Measurements from ENCODE around the gene AIFM3. TPM values are rescaled to one million over a fixed set of nuclear protein-coding genes. Genes with fewer than 3 reads are reported as not detected.

Gene AIFM3
- total RNA-seq, 4 donors from 2014 or later = 0.15 to 3.7 (median 2.0) TPM; not detected in 1

GRCh38 chr22:20975541-20976290, 8.7 kb downstream of the AIFM3 start:
- H3K4me3 ChIP-seq (ENCODE audit: low read depth, poor library complexity, severe bottlenecking) = no peak overlapping the region
- DNase-seq (ENCODE audit: low spot score in 2 of 2) = no peak
- intact Hi-C loops (cut with DNase I; ENCODE audit: low total_unique reads) = no loop called here
- TF ChIP-seq CTCF (IDR thresholded peaks at IDR 0.05) (no peak), POLR2A (IDR thresholded peaks at IDR 0.05) (no peak)
- 83 to 89% methylated on average over 12 to 14 of the region's 14 CpGs for WGBS, 2 donors

GRCh38 chr22:20976291-20976877, 9.3 kb downstream of the AIFM3 start:
- no peak for DNase-seq (ENCODE audit: low spot score in 2 of 2)
- intact Hi-C loops (cut with DNase I; ENCODE audit: low total_unique reads) = no loop called here
- H3K4me3 ChIP-seq (ENCODE audit: low read depth, poor library complexity, severe bottlenecking) = no peak overlapping the region
- WGBS, 2 donors = 79% methylated on average over 24 of the region's 24 CpGs
- TF ChIP-seq POLR2A (IDR thresholded peaks at IDR 0.05) = no peak
- TF ChIP-seq CTCF (IDR thresholded peaks at IDR 0.05) = no peak

- 71 to 79% methylated on average over 11 of the region's 11 CpGs for WGBS, 2 donors
Measured at GRCh38 chr22:20977019-20977418, 10.0 kb downstream of the AIFM3 start.

GRCh38 chr22:20977516-20978170, 10.6 kb downstream of the AIFM3 start:
- DNase-seq (ENCODE audit: low spot score in 2 of 2) = no peak
- TF ChIP-seq POLR2A (IDR thresholded peaks at IDR 0.05) (no peak), CTCF (IDR thresholded peaks at IDR 0.05) (no peak)
- intact Hi-C loops (cut with DNase I; ENCODE audit: low total_unique reads) = no loop called here
- 70 to 79% methylated on average over 13 to 17 of the region's 17 CpGs for WGBS, 2 donors
- no peak overlapping the region for H3K4me3 ChIP-seq (ENCODE audit: low read depth, poor library complexity, severe bottlenecking)

More at GRCh38 chr22:20977019-20977418, 10.0 kb downstream of the AIFM3 start:
- intact Hi-C loops (cut with DNase I; ENCODE audit: low total_unique reads) = no loop called here
- no peak overlapping the region for H3K4me3 ChIP-seq (ENCODE audit: low read depth, poor library complexity, severe bottlenecking)
- DNase-seq (ENCODE audit: low spot score in 2 of 2) = no peak
- TF ChIP-seq POLR2A (IDR thresholded peaks at IDR 0.05) (no peak), CTCF (IDR thresholded peaks at IDR 0.05) (no peak)

GRCh38 chr22:20978419-20978818, 11.4 kb downstream of the AIFM3 start:
- TF ChIP-seq POLR2A (IDR thresholded peaks at IDR 0.05) = no peak
- TF ChIP-seq CTCF (IDR thresholded peaks at IDR 0.05) = no peak
- 65 to 69% methylated on average over 2 of the region's 2 CpGs for WGBS, 2 donors
- no peak overlapping the region for H3K4me3 ChIP-seq (ENCODE audit: low read depth, poor library complexity, severe bottlenecking)
- intact Hi-C loops (cut with DNase I; ENCODE audit: low total_unique reads) = no loop called here
- no peak for DNase-seq (ENCODE audit: low spot score in 2 of 2)

Data from lower leg skin (tissue), 4 donors.